PC-3 (cell line): Measurements from ENCODE around the gene GPS2.

Experiments
- EZH2phosphoT487 ChIP-seq: fragments of 300-600 bp; sonication (generic); IDR thresholded peaks from 2 replicates; pipeline ENCODE4 v1.6.1; 2018; ENCODE audit warnings: mild to moderate bottlenecking, antibody characterized with exemption, low read length, borderline replicate concordance
- TF ChIP-seq, protein P1 (sequence below): fragments of 300-600 bp; sonication (generic); conservative IDR thresholded peaks from 2 replicates; pipeline ENCODE4 v1.5.1; 2017; ENCODE audit warnings: antibody characterized with exemption, low read depth, mild to moderate bottlenecking, low read length

DNA sequence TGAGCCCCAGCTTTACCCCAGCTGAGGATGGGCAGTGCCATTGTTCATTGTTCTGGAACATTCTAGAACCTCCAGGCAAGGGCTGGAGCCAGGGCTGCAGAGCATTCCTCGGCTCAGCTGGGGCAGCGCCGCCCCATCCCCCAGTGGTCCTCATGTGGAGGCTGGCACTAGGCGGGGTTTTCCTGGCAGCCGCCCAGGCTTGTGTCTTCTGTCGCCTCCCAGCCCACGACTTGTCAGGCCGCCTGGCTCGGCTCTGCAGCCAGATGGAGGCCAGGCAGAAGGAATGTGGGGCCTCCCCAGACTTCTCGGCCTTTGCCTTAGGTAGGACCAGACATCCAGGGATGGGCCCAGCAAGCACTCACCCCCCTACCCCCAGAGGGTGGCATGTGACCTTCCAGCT is 39.9 kb upstream of the GPS2 start, which contains the start of gene TMEM95:
- TF ChIP-seq, protein P1, sequence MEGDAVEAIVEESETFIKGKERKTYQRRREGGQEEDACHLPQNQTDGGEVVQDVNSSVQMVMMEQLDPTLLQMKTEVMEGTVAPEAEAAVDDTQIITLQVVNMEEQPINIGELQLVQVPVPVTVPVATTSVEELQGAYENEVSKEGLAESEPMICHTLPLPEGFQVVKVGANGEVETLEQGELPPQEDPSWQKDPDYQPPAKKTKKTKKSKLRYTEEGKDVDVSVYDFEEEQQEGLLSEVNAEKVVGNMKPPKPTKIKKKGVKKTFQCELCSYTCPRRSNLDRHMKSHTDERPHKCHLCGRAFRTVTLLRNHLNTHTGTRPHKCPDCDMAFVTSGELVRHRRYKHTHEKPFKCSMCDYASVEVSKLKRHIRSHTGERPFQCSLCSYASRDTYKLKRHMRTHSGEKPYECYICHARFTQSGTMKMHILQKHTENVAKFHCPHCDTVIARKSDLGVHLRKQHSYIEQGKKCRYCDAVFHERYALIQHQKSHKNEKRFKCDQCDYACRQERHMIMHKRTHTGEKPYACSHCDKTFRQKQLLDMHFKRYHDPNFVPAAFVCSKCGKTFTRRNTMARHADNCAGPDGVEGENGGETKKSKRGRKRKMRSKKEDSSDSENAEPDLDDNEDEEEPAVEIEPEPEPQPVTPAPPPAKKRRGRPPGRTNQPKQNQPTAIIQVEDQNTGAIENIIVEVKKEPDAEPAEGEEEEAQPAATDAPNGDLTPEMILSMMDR = no peak
- no peak for TF ChIP-seq EZH2phosphoT487
